KMS-11 (cell line): Measurements from ENCODE around the gene PIK3CG.
A peak's percentile ranks its signal among the peaks of the same experiment; 100 is the strongest.

Source experiments
- H2AFZ ChIP-seq: fragments of 200-600 bp; sonication (generic); 2 replicates; pipeline ENCODE4 v1.6.1; 2016; ENCODE audit warnings: antibody characterized with exemption, mixed run types, low read depth
- H3K27ac ChIP-seq: fragments of 200-600 bp; sonication (generic); 2 replicates; pipeline ENCODE4 v1.6.1; 2016; ENCODE audit warnings: mild to moderate bottlenecking, mixed run types
- H3K27me3 ChIP-seq: fragments of 200-600 bp; sonication (generic); 2 replicates; pipeline ENCODE4 v1.6.1; 2017; ENCODE audit warnings: mild to moderate bottlenecking, low read depth, mixed run types, moderate library complexity; ENCODE audit not compliant: insufficient read depth
- H3K36me3 ChIP-seq: fragments of 200-600 bp; sonication (generic); 2 replicates; pipeline ENCODE4 v1.6.1; 2017; ENCODE audit warnings: mild to moderate bottlenecking, mixed run types; ENCODE audit not compliant: insufficient read depth
- H3K4me1 ChIP-seq: fragments of 200-600 bp; sonication (generic); 2 replicates; pipeline ENCODE4 v1.6.1; 2016; ENCODE audit warnings: mild to moderate bottlenecking, low read depth, mixed run types; ENCODE audit not compliant: poor library complexity, severe bottlenecking
- H3K4me2 ChIP-seq: fragments of 200-600 bp; sonication (generic); 2 replicates; pipeline ENCODE4 v1.7.0; 2016; ENCODE audit warnings: mild to moderate bottlenecking, mixed run types
- H3K4me3 ChIP-seq: fragments of 200-600 bp; sonication (generic); IDR thresholded peaks from 2 replicates; pipeline ENCODE4 v1.6.1; 2017; ENCODE audit warnings: low read depth, low read length, mixed read lengths; ENCODE audit not compliant: insufficient read depth
- H3K79me2 ChIP-seq: fragments of 200-600 bp; sonication (generic); 2 replicates; pipeline ENCODE4 v1.6.1; 2016; ENCODE audit warnings: low read depth, mixed run types; ENCODE audit not compliant: insufficient read depth
- H3K9ac ChIP-seq: fragments of 200-600 bp; sonication (generic); 2 replicates; pipeline ENCODE4 v1.6.1; 2016; ENCODE audit warnings: mild to moderate bottlenecking, mixed run types
- H4K20me1 ChIP-seq: fragments of 200-600 bp; sonication (generic); 2 replicates; pipeline ENCODE4 v1.6.1; 2016; ENCODE audit warnings: mild to moderate bottlenecking, mixed run types; ENCODE audit not compliant: insufficient read depth
- TF ChIP-seq, protein P1 (sequence below): fragments of 200-600 bp; sonication (generic); conservative IDR thresholded peaks from 2 replicates; pipeline ENCODE4 v1.6.1; 2017; ENCODE audit warnings: low read depth, mild to moderate bottlenecking, antibody characterized with exemption, low read length, moderate library complexity, mixed read lengths

PIK3CG gene

DNA sequence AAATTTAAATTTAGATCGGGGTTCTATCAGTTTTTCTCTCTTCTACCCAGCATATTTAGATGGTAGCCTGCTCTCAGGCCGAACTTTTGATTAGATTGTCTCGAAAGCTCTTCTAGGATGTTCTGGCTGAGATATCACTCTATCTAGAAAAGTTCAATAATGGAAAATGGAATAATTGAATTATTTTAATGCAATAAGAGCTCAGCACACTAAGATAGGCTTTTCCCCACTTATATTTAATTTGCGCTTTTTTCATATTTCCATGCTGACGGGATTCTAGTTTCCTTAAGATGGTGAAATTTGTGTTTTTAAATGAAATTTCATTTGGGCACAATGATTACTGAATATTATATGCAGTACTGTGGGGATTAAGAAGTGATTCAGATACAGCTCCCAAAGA, 73.7 kb downstream of the PIK3CG start:
- no peaks in the 10 kb centered on the region for H3K4me1 ChIP-seq
- H3K9ac ChIP-seq, result no peak overlapping the region
- TF ChIP-seq, protein P1, sequence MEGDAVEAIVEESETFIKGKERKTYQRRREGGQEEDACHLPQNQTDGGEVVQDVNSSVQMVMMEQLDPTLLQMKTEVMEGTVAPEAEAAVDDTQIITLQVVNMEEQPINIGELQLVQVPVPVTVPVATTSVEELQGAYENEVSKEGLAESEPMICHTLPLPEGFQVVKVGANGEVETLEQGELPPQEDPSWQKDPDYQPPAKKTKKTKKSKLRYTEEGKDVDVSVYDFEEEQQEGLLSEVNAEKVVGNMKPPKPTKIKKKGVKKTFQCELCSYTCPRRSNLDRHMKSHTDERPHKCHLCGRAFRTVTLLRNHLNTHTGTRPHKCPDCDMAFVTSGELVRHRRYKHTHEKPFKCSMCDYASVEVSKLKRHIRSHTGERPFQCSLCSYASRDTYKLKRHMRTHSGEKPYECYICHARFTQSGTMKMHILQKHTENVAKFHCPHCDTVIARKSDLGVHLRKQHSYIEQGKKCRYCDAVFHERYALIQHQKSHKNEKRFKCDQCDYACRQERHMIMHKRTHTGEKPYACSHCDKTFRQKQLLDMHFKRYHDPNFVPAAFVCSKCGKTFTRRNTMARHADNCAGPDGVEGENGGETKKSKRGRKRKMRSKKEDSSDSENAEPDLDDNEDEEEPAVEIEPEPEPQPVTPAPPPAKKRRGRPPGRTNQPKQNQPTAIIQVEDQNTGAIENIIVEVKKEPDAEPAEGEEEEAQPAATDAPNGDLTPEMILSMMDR, result no peak
- no peak overlapping the region for H2AFZ ChIP-seq
- H3K36me3 ChIP-seq, result no peaks in the 10 kb centered on the region
- no peak overlapping the region for H3K4me3 ChIP-seq
- H3K79me2 ChIP-seq, result no peaks in the 10 kb centered on the region
- H3K27ac ChIP-seq, result no peak overlapping the region
- H4K20me1 ChIP-seq, result no peaks in the 10 kb centered on the region
- H3K27me3 ChIP-seq, result no peaks in the 10 kb centered on the region
- H3K4me2 ChIP-seq, result no peak overlapping the region

DNA sequence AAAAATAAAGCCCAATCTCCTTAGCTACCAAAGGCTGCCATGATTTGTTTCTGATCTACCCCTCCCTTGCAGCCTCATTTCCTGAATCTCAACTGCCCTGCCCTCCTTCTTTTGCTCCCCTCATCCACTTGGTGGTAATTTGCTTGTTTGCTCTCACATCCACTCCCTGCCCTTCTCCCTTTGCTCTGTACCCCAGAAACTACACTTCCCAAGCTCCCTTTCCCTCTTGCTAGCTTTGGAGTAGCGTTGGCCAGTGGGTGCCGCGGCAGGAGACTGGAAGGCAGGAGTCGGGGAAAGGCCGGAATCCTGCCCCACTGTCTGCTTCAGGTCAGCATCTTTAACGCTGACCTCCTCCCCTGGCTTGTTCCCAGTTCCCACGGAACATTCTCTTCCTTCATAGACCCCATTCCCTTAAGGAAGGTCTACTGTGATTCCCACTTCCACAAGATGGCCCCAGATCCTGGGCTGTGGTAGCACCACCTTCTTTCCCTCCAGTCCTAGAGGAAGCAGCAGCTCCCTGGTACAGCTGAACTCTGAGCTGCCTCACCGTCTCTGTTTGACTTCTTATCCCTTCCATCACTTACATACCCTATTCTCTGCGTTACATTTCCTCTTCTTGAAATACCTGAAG, 79.1 kb downstream of the PIK3CG start:
- Histone ChIP-seq H3K79me2 (no peaks in the 10 kb centered on the region), H3K4me3 (no peak overlapping the region), H2AFZ (no peak overlapping the region), H3K36me3 (no peaks in the 10 kb centered on the region), H3K9ac (no peak overlapping the region), H3K4me2 (no peak overlapping the region), H3K27ac (no peak overlapping the region), H3K27me3 (no peaks in the 10 kb centered on the region), H3K4me1 (no peaks in the 10 kb centered on the region), H4K20me1 (no peaks in the 10 kb centered on the region)
- TF ChIP-seq, protein P1, result no peak

DNA sequence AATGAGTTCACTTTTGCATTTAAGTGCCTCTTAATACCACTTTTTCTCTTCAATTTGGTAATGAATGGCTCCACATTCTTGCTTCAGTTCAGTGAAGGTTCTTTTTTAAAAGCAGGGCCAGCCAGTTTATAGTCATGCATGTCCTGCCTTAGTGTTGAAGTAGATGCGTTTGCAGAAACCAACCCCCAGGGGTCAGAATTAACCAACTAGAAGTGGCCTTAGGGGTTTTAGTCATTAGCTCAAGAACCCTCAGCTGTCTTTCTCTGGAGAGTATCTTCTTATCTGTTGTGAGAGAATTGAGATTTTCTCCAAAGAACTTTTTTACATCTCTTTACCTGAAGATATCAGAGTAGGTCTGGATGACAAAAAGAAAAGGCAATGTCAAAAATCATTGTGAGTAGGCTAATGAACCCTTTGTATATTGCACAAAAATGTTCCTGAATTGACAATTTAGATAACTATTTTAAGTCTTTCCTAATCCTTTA, 82.2 kb downstream of the PIK3CG start:
- Histone ChIP-seq H3K36me3 (no peaks in the 10 kb centered on the region), H4K20me1 (no peaks in the 10 kb centered on the region), H3K9ac (no peak overlapping the region), H3K79me2 (no peaks in the 10 kb centered on the region), H3K4me3 (no peak overlapping the region), H3K4me1 (no peaks in the 10 kb centered on the region), H3K27ac (no peak overlapping the region), H3K4me2 (no peak overlapping the region), H2AFZ (no peak overlapping the region), H3K27me3 (no peaks in the 10 kb centered on the region)
- TF ChIP-seq, protein P1, result peak; percentile 86

DNA sequence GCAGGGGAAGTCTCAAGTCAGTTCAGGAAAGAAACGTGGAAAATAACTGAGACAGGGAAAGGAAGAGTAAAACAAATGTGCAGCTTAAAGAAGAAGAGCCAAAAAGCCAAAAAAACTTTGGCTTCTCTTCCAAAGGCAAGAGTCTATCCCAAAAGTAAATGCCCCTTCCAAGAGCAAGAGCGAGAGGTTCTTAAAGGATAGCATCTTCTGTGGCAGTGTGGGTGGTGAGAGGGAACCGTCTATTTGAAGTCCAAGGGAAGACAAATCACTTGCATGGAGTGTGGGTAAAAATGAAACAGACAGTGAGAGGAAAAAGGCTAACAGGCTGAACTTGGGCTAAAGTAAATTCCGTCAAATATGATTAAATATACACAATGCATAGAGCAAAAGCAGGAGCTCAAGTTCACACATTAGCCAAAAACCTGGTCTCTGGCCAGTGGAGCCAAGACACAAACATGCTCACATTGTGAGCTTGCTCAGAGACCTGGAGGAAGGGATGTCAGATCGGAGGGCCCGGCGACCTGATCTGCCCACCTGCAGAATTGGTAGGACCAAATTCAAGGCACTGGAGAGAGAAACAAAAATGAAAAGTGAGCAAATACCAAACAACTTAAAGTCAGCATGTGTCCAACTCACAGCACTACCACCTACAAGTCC, 87.0 kb downstream of the PIK3CG start:
- Histone ChIP-seq H4K20me1 (no peaks in the 10 kb centered on the region), H3K27me3 (no peaks in the 10 kb centered on the region), H3K4me3 (no peak overlapping the region), H3K4me1 (no peaks in the 10 kb centered on the region), H2AFZ (no peak overlapping the region), H3K36me3 (no peaks in the 10 kb centered on the region), H3K27ac (no peak overlapping the region), H3K79me2 (no peaks in the 10 kb centered on the region), H3K9ac (no peak overlapping the region), H3K4me2 (no peak overlapping the region)
- TF ChIP-seq, protein P1, result no peak
